ENCODE data around the gene EPOP.

GRCh38 chr17:38659415-38659814 lies 15.3 kb downstream of the EPOP start:
- no peak for TF ChIP-seq CTCF (IDR thresholded peaks at IDR 0.05)
- no peak for TF ChIP-seq ZFX (IDR thresholded peaks at IDR 0.05; ENCODE audit: borderline replicate concordance)
